ENCODE results near the gene ERBB4. TPM values are rescaled to one million over a fixed set of nuclear protein-coding genes. Genes with fewer than 3 reads are reported as not detected.

ERBB4 gene
- total RNA-seq, 1 donor from 2014 or later: 25.3 TPM

DNA sequence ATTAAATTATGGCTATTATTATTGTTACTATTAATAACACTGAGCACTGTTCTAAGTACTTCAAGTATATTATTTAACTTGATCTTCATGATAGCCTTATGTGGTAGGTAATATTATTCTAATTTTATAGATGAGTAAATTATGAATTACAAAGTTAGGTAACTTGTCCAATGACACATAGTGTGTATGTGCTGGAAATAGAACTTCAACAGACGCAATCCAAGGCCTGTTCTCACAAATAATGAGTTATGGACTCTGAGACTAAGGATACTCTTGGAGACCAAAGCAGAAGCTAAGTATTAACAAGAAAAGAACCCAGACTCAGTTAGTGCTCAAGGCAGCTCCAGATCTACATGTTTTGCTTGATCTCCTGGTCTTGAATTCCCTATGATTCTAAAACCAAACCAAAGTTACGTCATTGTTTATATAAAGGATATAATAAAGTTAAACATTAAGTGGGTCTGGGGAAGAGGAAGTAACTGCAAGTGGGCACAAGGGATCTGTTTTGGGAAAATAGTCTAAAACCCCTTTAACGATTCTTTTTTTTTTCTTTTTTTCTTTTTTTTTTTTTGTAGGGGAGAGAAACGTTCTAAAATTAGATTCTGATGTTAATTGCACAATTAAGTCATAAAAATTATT is 211.3 kb downstream of the ERBB4 start:
- ATAC-seq (peak in 1 of 2 donors; percentile 18), DNase-seq (no peak)
- Histone ChIP-seq H3K27ac (no peak overlapping the region), H3K9me3 (no peaks in the 10 kb centered on the region), H3K36me3 (no peaks in the 10 kb centered on the region), H3K27me3 (ENCODE audit: low read depth) (no peaks in the 10 kb centered on the region), H3K4me1 (no peaks in the 10 kb centered on the region), H3K4me3 (no peak overlapping the region)
- TF ChIP-seq, protein P1, sequence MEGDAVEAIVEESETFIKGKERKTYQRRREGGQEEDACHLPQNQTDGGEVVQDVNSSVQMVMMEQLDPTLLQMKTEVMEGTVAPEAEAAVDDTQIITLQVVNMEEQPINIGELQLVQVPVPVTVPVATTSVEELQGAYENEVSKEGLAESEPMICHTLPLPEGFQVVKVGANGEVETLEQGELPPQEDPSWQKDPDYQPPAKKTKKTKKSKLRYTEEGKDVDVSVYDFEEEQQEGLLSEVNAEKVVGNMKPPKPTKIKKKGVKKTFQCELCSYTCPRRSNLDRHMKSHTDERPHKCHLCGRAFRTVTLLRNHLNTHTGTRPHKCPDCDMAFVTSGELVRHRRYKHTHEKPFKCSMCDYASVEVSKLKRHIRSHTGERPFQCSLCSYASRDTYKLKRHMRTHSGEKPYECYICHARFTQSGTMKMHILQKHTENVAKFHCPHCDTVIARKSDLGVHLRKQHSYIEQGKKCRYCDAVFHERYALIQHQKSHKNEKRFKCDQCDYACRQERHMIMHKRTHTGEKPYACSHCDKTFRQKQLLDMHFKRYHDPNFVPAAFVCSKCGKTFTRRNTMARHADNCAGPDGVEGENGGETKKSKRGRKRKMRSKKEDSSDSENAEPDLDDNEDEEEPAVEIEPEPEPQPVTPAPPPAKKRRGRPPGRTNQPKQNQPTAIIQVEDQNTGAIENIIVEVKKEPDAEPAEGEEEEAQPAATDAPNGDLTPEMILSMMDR (IDR thresholded peaks at IDR 0.05): no peak
- intact Hi-C loops (cut with DNase I): no loop called here

DNA sequence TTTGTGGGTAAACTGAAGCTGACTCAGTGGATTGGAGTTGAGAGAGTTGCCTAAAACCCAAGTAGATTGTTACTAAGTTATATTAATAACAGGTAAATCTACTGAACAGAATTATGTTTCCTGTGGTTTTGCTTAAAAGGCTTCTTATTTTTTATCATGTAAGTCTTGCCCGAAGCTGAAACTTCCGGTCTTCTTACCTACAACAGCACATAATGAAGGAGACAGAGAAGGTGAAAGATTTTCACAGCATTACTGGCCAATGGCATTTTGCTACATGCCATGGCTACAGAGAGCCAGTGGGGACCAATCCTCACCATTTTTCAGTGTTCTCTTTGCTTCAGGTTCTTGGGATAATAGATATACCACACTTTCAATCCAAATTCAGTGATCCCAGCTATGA is 220.0 kb downstream of the ERBB4 start:
- TF ChIP-seq, protein P1 (IDR thresholded peaks at IDR 0.05): no peak
- Histone ChIP-seq H3K27ac (no peak overlapping the region), H3K9me3 (no peaks in the 10 kb centered on the region), H3K27me3 (ENCODE audit: low read depth) (no peaks in the 10 kb centered on the region), H3K36me3 (no peaks in the 10 kb centered on the region), H3K4me1 (no peaks in the 10 kb centered on the region), H3K4me3 (no peak overlapping the region)
- DNase-seq (no peak), ATAC-seq (no peak)
- intact Hi-C loops (cut with DNase I): no loop called here

DNA sequence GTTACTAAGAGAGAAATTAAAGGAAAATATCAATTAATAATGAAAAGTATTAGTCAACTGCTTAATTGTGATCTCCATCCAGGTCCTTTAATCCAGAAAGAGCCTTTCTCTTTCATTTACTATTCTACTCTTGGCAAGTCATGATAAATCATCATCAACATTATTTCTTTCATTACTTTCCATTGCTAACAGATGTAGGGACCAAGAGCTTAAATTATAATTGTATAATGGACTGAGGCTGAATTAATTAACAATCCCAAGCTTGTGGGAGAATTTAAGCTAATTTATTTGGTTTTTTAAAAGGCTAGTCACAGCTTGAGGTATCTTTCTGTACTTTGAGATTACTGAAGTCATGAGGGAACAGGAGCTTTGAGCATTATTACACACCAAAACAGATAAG is 223.9 kb downstream of the ERBB4 start:
- Histone ChIP-seq H3K4me1 (no peaks in the 10 kb centered on the region), H3K36me3 (no peaks in the 10 kb centered on the region), H3K27me3 (ENCODE audit: low read depth) (no peaks in the 10 kb centered on the region), H3K27ac (no peak overlapping the region), H3K9me3 (no peaks in the 10 kb centered on the region), H3K4me3 (no peak overlapping the region)
- ATAC-seq: no peak
- intact Hi-C loops (cut with DNase I): no loop called here
- TF ChIP-seq, protein P1 (IDR thresholded peaks at IDR 0.05): no peak
- DNase-seq: no peak

DNA sequence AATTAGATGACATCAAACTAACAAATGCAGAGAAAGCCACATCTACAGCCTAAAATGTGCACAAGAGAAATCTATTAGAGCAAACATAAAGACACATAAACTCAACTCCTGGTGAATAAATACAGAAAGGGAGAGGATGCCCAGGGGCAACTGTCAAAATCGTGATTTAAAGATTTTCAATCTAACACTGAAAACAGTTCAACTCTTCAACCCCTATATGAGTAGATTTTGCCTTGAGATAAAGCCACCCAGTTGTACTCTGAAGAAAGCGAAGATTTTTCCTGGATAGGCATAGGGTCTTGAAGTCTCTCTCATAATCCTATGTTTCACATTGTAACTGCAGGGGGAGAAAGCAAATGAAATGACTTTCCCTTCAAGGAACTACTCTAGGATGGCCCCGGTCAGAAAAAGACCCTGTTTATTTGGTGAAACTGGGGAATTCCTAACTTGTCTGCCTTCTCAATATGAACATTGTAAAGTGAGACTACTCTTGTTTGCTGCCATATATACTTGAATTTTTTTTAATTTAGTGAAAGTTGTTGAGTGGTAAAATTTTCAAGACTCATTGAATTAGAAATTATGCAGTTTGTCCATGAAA is 226.7 kb downstream of the ERBB4 start:
- DNase-seq (no peak), ATAC-seq (no peak)
- intact Hi-C loops (cut with DNase I): no loop called here
- Histone ChIP-seq H3K4me1 (no peaks in the 10 kb centered on the region), H3K4me3 (no peak overlapping the region), H3K36me3 (no peaks in the 10 kb centered on the region), H3K27ac (no peak overlapping the region), H3K9me3 (no peaks in the 10 kb centered on the region), H3K27me3 (ENCODE audit: low read depth) (no peaks in the 10 kb centered on the region)
- TF ChIP-seq, protein P1 (IDR thresholded peaks at IDR 0.05): no peak

DNA sequence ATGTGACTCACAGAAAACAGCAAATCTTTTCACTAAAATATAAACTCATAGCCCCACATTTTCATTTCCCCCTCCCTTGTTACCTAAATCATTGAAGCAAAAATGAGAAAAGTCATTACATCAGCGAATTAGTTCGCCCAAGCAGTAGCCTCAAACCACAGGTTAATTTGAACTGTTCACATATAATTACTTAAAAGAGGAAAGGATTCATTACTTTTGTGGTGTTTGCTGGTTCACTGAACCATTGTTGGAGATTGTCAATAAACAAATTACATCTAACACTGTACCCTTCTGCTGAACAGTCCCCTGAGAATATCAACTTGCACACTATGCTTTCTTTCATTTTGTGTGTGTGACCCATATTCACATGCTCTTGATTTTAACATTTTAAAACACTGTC is 238.7 kb downstream of the ERBB4 start:
- no peak for ATAC-seq
- Histone ChIP-seq H3K27ac (no peak overlapping the region), H3K27me3 (ENCODE audit: low read depth) (no peaks in the 10 kb centered on the region), H3K9me3 (no peaks in the 10 kb centered on the region), H3K4me3 (no peak overlapping the region), H3K4me1 (no peaks in the 10 kb centered on the region), H3K36me3 (no peaks in the 10 kb centered on the region)
- TF ChIP-seq, protein P1 (IDR thresholded peaks at IDR 0.05): no peak
- no peak for DNase-seq
- intact Hi-C loops (cut with DNase I): no loop called here
